GM08714 (cell line): Measurements from ENCODE around the gene ATP4A.

ENCODE experiments used
- H3K4me3 ChIP-seq: fragments of 200-500 bp; sonication (Bioruptor generic); 2 replicates; pipeline ENCODE4 v1.5.1; 2014; ENCODE audit warnings: mild to moderate bottlenecking, low read length, inconsistent platforms
- ZNF274 ChIP-seq: IDR thresholded peaks from 2 replicates; pipeline ENCODE4 v1.6.1; 2012; ENCODE audit warnings: mild to moderate bottlenecking, low read depth, low read length

The ATP4A gene

DNA sequence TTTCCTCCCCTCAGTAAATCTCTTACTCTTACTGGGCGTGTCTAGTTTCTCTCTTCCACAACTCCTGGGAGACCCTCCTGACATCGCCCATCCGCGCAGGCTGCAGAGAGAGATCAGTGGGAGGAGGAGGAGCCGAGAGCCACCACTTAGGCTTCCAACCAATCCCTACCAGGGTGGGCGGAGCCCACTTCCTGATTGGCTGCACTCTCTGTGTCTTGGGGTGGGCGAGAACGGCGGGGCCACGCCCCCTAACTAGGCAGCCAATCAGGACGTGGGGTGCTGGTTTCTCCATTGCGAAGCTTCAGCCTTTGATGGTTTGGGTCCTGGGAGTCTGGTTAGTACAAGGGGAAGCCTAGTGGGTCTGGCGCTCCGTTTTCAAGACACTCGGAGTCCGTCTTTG, 22.4 kb upstream of the ATP4A start, which contains the start of gene PMIS2:
Gene PMIS2, plus strand, starts transcription at position 326 of the 400 bp plus-strand sequence. CDS start 87 bp downstream, outside the sequence.
- TF ChIP-seq ZNF274 = no peak
- H3K4me3 ChIP-seq = no peak within 1 kb of the TSS

DNA sequence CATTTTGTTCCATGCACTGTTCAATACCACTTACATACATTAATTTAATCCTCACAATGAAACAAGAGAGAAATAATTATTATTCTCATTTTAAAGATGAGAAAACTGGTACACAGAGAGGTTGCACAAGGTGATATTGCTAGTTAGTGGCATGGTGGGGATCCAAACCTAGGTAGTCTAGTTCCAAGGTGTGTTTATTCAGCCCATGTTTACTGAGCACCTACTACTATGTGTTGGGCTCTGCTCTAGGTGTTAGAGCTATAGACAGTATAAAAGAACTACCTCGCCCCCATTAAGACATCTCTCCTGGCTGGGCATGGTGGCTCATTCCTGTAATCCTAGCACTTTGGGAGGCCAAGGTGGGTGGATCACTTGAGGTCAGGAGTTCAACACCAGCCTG, 19.3 kb upstream of the ATP4A start:
- H3K4me3 ChIP-seq = no peak overlapping the region
- TF ChIP-seq ZNF274 = no peak

DNA sequence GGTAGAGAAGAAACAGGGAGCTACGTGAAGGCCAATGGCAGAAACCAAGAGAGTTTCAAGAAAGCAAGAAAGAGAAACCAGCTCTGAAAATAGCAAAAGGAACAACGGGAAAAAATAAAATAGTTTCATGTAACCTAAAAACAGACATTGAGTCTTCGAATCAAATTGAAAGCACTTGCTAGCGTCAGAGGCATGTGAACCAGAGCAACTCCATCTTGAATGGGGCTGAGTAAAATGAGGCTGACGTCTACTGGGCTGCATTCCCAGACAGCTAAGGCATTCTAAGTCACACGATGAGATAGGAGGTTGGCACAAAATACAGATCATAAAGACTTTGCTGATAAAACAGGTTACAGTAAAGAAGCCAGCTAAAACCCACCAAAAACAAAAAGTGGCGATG, 15.2 kb upstream of the ATP4A start:
- TF ChIP-seq ZNF274 = no peak

DNA sequence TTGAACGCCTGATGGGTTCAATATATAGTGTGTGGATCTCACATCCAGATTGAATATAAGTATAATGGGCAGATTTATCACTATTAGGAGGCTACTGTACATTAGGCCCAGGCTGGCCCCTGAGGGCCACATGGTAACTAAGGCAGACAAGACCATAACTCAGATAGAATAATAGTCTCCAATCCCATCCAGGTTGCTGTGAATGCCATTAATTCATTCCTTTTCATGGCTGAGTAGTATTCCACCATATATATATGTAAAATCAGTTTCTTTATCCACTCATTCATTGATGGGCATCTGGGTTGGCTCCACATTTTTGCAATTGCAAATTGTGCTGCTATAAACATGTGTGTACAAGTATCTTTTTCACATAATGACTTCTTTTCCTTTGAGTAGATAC, 14.5 kb upstream of the ATP4A start:
- TF ChIP-seq ZNF274 = no peak
- H3K4me3 ChIP-seq = no peak overlapping the region

More for the DNA sequence above, 15.2 kb upstream of the ATP4A start:
- no peak overlapping the region for H3K4me3 ChIP-seq

DNA sequence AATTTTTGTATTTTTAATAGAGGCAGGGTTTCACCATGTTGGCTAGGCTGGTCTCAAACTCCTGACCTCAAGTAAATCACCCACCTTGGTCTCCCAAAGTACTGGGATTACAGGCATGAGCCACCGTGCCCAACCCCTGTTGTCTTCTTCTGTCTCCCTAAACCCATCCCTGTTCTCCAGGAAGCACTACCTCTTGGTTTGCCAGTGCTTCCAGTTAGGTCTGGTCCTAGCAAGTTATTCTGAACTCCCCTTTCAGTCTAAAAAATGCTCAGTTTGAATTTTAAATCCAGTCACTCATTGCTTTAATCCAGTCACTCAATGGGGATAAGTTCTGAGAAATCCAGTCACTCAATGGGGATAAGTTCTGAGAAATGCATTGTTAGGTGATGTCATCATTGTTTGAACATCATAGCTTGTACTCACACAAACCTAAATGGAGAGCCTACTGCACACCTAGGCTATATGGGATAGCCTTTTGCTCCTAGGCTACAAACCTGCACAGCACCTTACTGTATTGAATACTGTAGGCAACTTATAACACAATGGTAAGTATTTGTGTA, 8.0 kb upstream of the ATP4A start:
- no peak for TF ChIP-seq ZNF274
- no peak overlapping the region for H3K4me3 ChIP-seq

DNA sequence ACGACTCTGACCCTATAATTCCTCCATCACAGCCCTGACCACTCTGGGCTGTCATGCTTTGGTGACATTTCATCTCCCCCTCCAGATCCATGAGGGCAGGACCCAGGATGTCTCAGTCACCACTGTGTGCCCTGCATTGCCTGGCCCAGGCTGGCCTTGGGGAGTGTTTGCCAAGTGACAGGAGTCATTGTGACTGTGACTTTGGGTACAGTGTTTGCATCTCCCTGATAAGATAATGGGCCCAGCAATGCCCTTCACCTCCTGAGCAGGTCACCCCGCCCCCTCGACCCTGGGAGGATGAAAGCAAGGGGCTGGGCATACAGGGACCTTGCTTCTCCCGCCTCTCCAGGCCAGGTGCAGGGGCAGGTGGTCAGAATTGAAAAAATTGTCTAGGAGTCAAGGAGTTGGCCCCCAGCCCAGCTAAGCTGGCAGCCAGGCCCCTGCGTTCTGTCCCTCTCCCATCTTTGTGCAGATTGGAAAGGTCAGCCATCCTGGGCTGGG, 5.9 kb upstream of the ATP4A start:
- H3K4me3 ChIP-seq = no peak overlapping the region
- no peak for TF ChIP-seq ZNF274

DNA sequence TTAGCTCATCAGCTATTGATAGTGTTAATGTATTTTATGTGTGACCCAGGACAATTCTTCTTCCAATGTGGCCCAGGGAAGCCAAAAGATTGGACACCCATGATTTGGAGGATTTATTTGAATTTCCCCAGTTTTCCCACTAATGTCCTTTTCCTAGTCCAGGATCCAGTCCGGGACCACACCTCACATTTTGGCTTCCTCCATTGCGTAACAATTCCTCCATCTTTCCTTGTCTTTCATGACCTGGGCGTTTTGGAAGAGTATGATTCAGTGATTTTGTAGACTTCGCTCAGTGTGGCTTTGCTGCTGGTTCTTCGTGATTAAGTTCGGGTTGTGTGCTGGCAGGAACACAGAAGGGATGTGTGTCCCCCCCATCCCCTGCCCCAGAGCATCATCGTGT, 3.3 kb upstream of the ATP4A start:
- TF ChIP-seq ZNF274 = no peak
- no peak overlapping the region for H3K4me3 ChIP-seq

DNA sequence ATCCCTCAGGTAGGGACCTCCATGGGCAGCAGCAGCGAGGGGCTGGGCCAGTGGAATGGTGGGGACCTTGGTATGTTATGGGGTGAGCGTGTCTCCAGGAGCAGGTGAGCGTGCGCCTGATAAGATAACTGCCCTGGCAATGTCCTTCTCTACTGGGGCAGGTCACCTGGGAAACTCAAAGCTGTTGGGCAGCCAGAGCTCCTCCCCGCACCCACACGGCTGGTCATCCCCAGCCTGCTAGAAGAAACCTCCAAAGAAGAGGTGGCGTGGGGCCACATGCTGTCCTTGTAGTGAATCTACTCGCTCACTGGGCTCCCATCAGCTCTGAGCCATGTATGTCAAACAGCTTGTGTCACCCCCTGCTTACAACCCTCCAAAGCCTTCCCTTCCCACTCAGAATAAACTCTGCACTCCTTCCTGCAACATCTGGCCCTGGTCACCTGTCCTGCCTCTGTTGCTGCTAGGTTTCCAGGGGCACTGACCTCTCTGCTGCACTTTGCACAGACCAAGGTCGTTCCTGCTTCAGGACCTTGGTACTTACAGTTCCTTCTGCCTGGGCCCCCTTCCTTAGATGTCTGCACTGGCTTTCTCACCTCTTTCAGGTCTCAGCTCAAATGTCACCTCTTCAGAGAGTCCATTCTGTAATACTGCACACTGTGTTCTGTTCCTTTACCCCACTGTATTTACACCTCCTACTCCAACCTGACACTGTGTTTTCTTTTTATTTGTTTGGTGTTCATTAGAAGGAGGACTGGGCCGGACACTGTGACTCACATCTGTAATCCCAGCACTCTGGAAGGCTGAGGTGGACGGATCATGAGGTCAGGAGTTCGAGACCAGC, 1.8 kb upstream of the ATP4A start:
- no peak for TF ChIP-seq ZNF274
- H3K4me3 ChIP-seq = no peak overlapping the region

DNA sequence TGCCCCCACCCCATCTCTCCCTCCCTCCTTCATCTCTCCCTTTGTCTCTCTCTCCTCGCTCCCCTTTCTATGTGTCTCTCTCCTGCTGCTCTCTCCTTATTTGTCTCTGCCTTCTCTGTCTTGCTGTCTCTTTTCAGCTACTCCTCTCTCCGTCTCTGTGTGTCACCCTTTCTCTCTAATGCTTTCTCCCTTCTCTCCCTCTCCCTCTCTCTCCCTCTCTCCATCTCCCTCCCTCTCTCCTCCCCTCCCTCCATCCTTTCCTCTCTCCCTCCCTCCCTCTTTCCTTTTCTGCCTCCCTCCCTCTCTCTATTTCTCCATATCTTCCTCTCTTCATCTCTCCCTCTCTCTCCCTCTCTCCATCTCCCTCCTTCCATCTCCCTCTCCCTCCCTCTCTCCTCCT, 682 bp downstream of the ATP4A start:
- no peak for TF ChIP-seq ZNF274
- H3K4me3 ChIP-seq = no peak overlapping the region

DNA sequence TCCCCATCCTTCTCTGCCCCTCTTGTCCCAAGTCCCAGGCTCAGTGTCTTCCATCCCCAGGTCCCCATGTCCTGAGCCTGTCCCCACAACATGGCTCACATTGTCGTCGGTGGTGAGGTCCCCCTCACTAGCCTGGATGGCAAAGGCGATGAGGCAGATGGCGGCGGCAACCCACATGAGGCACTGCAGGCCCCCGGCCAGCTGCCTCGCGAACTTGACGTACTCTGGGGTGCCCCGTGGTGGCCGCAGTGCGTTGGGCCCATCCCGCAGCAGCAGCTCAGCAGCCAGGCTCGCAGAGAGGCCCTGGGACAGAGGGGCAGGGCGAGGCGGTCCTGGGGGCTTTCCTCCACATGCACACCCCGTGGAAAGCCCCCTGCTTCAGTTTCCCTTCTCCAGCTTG, 1.1 kb downstream of the ATP4A start:
- no peak for TF ChIP-seq ZNF274
- no peak overlapping the region for H3K4me3 ChIP-seq

DNA sequence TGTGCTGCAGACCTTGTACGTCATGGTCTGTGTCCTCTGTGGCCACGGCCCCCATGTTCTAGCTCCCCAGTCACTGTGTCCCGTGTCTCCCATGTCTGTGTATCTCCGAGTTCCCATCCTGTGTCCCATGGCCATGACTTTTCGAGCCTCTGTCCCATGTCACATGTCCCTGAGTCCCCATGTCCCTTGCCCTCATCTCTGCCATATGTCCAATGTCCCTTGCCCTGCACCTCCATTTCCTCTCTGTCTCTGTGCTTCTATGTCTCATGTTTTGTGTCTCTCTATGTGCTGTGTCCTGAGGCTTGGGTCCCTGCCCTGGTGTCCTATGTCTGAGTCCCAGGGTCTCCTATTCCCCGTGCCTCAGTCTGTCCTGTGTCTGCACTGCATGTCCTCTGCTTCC, 2.0 kb downstream of the ATP4A start:
- no peak overlapping the region for H3K4me3 ChIP-seq
- TF ChIP-seq ZNF274 = no peak

DNA sequence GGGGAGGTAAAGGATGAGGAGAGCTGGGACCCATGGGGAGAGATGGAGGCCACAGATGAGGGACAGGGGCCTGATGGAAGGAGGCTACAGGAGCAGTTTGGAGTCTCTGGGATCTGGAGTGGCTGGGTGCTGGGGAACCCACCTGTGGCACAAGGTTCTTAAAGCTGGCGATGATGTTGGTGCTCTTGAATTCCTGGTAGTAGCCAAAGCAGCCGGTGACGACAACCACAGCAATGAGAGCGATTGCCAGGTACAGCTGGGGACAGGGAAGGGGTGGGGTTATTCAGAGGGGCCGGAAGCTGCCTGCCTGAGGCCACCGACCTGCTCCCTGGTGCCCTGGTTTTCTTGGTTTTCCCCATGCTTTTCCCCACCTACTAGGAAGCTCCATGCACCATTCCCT, 2.8 kb downstream of the ATP4A start:
- no peak overlapping the region for H3K4me3 ChIP-seq
- no peak for TF ChIP-seq ZNF274

DNA sequence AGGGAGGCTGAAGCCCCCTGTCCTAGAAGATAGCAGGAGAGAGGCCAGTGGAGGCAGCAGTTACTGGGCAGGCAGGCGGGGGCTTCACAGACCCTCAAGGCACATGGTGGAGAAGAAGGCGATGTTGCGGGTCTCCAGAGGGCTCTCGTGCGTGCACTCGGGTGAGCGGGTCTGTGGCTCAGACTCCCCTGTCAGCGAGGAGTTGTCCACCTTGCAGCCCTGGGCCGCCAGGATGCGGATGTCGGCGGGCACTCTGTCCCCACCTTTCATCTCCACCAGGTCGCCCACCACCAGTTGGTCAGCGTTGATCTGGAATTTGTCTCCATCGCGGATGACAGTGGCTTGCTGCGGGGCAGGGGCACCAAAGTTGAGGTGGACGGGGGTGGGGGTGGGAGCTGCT, 3.2 kb downstream of the ATP4A start:
- TF ChIP-seq ZNF274 = no peak

DNA sequence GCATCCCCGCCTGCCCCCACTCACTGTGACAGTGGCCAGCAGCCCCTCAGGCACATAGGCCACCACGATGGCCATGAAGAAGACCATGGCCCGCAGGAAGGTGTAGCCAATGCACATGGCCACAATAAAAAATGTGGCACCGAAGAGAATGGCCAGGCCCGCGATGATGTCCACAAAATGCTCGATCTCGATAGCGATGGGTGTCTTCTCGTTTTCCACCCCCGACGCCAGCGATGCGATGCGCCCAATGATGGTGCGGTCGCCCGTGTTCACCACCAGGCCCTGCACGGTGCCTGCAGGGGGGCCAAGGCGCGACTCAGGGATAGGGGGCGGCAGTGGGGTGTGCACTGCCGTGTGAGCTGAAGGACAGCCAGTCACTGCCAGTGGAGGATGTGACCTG, 3.7 kb downstream of the ATP4A start:
- H3K4me3 ChIP-seq = no peak overlapping the region
- TF ChIP-seq ZNF274 = no peak

More for the DNA sequence above, 3.2 kb downstream of the ATP4A start:
- H3K4me3 ChIP-seq = no peak overlapping the region

DNA sequence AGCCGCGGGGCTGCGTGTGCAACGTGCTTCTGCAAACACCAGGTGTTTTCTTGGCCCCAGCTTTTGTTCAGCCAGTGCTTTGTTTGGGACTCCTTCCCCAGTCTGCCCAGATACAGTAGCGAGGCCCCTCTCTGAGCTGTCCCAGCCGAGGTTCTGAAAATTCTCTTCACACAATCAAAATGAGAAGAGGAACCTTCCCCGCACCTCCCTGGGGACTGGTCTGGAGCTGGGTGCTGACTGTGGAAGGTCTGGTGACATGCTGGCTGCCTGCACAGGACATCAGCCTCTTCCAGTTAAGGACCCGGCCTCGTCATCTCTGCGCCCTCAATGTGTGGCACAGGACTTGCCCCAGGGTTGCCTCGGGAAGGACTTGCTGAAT, 4.2 kb downstream of the ATP4A start:
- H3K4me3 ChIP-seq = no peak overlapping the region

More for the DNA sequence above, 4.2 kb downstream of the ATP4A start:
- no peak for TF ChIP-seq ZNF274
